Pons (tissue), 1 donor: ENCODE data around the gene FBRSL1.

ENCODE experiments used
- DNase-seq: peaks from one replicate; pipeline ENCODE4 v3.0.0-alpha.2; 2016; ENCODE audit warnings: low spot score

Gene FBRSL1

GRCh38 chr12:132511516-132512196 is 21.7 kb downstream of the FBRSL1 start:
- DNase-seq: peak; percentile 82

- no peak for DNase-seq
Measured at GRCh38 chr12:132512197-132513069, 22.5 kb downstream of the FBRSL1 start.

GRCh38 chr12:132513070-132513398 is 23.1 kb downstream of the FBRSL1 start:
- no peak for DNase-seq

- no peak for DNase-seq
Measured at GRCh38 chr12:132513458-132514135, 23.6 kb downstream of the FBRSL1 start.

- no peak for DNase-seq
Measured at GRCh38 chr12:132514216-132514820, 24.4 kb downstream of the FBRSL1 start.

- no peak for DNase-seq
Measured at GRCh38 chr12:132514838-132515237, 24.9 kb downstream of the FBRSL1 start.

GRCh38 chr12:132516095-132517012 is 26.4 kb downstream of the FBRSL1 start:
- DNase-seq: no peak

- DNase-seq: no peak
Measured at GRCh38 chr12:132517013-132517739, 27.2 kb downstream of the FBRSL1 start.

GRCh38 chr12:132517740-132518100 is 27.8 kb downstream of the FBRSL1 start:
- DNase-seq: peak; percentile 57

- DNase-seq: no peak
Measured at GRCh38 chr12:132518354-132518992, 28.5 kb downstream of the FBRSL1 start.

- no peak for DNase-seq
Measured at GRCh38 chr12:132520421-132521199, 30.7 kb downstream of the FBRSL1 start.

- no peak for DNase-seq
Measured at GRCh38 chr12:132521200-132521580, 31.2 kb downstream of the FBRSL1 start.

GRCh38 chr12:132521712-132522292 is 31.9 kb downstream of the FBRSL1 start:
- DNase-seq: no peak

- no peak for DNase-seq
Measured at GRCh38 chr12:132522592-132523380, 32.8 kb downstream of the FBRSL1 start.

GRCh38 chr12:132523576-132524331 is 33.8 kb downstream of the FBRSL1 start:
- peak; percentile 62 for DNase-seq

- DNase-seq: peak; percentile 53
Measured at GRCh38 chr12:132524405-132524804, 34.5 kb downstream of the FBRSL1 start.

- no peak for DNase-seq
Measured at GRCh38 chr12:132525011-132525832, 35.3 kb downstream of the FBRSL1 start.
